ENCODE data around the gene NIF3L1. TPM values are rescaled to one million over a fixed set of nuclear protein-coding genes. Genes with fewer than 3 reads are reported as not detected.
A peak's percentile ranks its signal among the peaks of the same experiment; 100 is the strongest.

NIF3L1 gene
- total RNA-seq, 1 donor from 2014 or later = 32.3 TPM

DNA sequence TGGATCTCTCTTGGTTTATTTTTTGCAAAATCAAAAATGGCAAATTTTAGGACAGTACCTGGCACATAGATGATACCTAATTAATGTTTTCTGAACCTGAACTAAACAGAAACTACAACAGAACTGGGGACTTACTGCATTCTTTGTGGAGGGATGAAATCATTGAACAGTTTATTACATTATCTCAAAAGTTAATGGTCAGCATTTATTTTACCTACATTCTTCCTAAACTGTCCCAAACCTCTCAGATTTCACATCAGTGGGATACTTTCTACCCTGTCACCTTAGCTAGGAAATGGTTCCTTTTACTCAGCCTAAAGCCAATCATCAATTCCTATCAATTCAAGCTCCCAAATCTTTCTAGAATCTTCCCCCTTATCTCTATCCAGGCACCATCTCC lies 10.3 kb downstream of the NIF3L1 start:
- DNase-seq (no peak), ATAC-seq (ENCODE audit: low read depth) (no peak)
- Mint-ChIP-seq H3K36me3 (ENCODE audit: low read depth) (peaks cover 81% of the 10 kb centered on the region), H3K27me3 (no peaks in the 10 kb centered on the region), H3K4me3 (no peak overlapping the region), H3K4me1 (peaks cover 4% of the 10 kb centered on the region), H3K27ac (no peak overlapping the region), H3K9me3 (no peaks in the 10 kb centered on the region)
- POLR2A ChIA-PET = no interaction called here
- CTCF ChIA-PET = interaction anchor here (1.7 kb wide), 1 partner anchor 278 kb away, joined by 5 read pairs; no protein-coding TSS in a partner anchor
- no peak for TF ChIP-seq CTCF (IDR thresholded peaks at IDR 0.05)
- intact Hi-C loops (cut with micrococcal nuclease) = no loop called here

GRCh38 chr2:200901459-200902072 lies 12.4 kb downstream of the NIF3L1 start:
- TF ChIP-seq CTCF (IDR thresholded peaks at IDR 0.05) = peak; percentile 30
- Mint-ChIP-seq H3K4me3 (no peak overlapping the region), H3K36me3 (ENCODE audit: low read depth) (peaks cover 74% of the 10 kb centered on the region), H3K27me3 (no peaks in the 10 kb centered on the region), H3K4me1 (peaks cover 4% of the 10 kb centered on the region), H3K27ac (peak overlapping the region; percentile 38), H3K9me3 (no peaks in the 10 kb centered on the region)
- CTCF ChIA-PET = interaction anchor here (0.6 to 1.6 kb wide), 8 partner anchors 168 to 331 kb away, joined by 3 to 21 read pairs (median 3); no protein-coding TSS in a partner anchor
- intact Hi-C loops (cut with micrococcal nuclease) = loop anchor here (1.0 to 5.0 kb wide), 8 partner anchors 12 to 461 kb away; partner anchors contain the start of genes NIF3L1 and PPIL3
- POLR2A ChIA-PET = interaction anchor here (0.7 to 1.5 kb wide), 4 partner anchors 62 to 331 kb away, joined by 3 to 6 read pairs (median 3); partner anchors contain the start of gene ORC2
- DNase-seq (no peak), ATAC-seq (ENCODE audit: low read depth) (peak; percentile 100)

DNA sequence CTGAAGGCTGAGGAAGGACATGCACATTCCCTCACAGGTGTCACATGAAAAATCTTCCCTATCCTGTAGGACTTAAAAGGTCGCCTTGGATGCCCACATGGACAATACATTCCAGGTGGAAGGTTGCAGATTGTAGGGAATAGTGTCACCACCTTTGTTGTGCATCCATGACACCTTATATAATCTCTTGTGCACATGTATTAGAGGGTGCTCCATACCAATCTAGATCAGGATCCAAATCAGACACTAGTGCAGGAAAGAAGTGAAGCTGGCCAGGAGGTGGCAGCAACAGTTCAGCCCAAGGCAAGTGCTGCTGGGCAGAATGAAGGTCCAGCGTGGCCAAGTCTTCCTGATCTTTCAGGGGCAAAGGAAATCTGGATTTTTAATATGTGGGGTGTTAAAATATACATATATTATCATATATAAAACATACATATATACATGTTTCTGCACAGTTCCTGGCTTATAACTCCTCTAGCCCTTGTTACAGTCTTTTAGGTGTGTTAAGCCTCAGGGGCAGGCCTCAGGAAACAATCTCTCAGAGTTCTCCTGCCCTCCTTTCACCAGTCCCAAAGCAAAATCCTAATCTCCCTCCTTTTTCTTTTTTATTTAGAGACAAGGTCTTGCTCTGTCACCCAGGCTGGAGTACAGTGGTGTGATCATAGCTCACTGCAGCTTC lies 16.6 kb downstream of the NIF3L1 start:
- peaks cover 4% of the 10 kb centered on the region for H3K4me1 Mint-ChIP-seq
- H3K4me3 Mint-ChIP-seq = no peak overlapping the region
- ATAC-seq (ENCODE audit: low read depth) = no peak
- POLR2A ChIA-PET = interaction anchor here (0.6 to 1.2 kb wide), 4 partner anchors 16 to 328 kb away, joined by 3 to 4 read pairs (median 4); partner anchors contain the start of gene NIF3L1
- no peaks in the 10 kb centered on the region for H3K9me3 Mint-ChIP-seq
- H3K36me3 Mint-ChIP-seq (ENCODE audit: low read depth) = peaks cover 60% of the 10 kb centered on the region
- TF ChIP-seq CTCF (IDR thresholded peaks at IDR 0.05) = no peak
- intact Hi-C loops (cut with micrococcal nuclease) = loop anchor here (1.0 to 5.0 kb wide), 5 partner anchors 37 to 327 kb away; partner anchors contain the start of gene ORC2
- CTCF ChIA-PET = interaction anchor here (0.8 to 5.1 kb wide), 14 partner anchors 13 to 336 kb away, joined by 3 to 41 read pairs (median 3); partner anchors contain the start of genes CASP10 and NIF3L1
- H3K27me3 Mint-ChIP-seq = no peaks in the 10 kb centered on the region
- DNase-seq = no peak
- H3K27ac Mint-ChIP-seq = peak overlapping the region; percentile 35

- ATAC-seq (ENCODE audit: low read depth) (no peak), DNase-seq (no peak)
- POLR2A ChIA-PET = interaction anchor here (0.7 kb wide), 2 partner anchors 50 to 150 kb away, joined by 10 to 12 read pairs; no protein-coding TSS in a partner anchor
- H3K4me3 Mint-ChIP-seq = no peak overlapping the region
- H3K27me3 Mint-ChIP-seq = no peaks in the 10 kb centered on the region
- intact Hi-C loops (cut with micrococcal nuclease) = loop anchor here (5.0 kb wide), 1 partner anchor 32 kb away; no protein-coding TSS in a partner anchor
- H3K4me1 Mint-ChIP-seq = no peaks in the 10 kb centered on the region
- H3K36me3 Mint-ChIP-seq (ENCODE audit: low read depth) = peaks cover 60% of the 10 kb centered on the region
- CTCF ChIA-PET = no interaction called here
- H3K27ac Mint-ChIP-seq = no peak overlapping the region
- TF ChIP-seq CTCF (IDR thresholded peaks at IDR 0.05) = no peak
- no peaks in the 10 kb centered on the region for H3K9me3 Mint-ChIP-seq
Observed at GRCh38 chr2:200909958-200910357, 20.8 kb downstream of the NIF3L1 start.

GRCh38 chr2:200913654-200914053 lies 24.5 kb downstream of the NIF3L1 start:
- no peak overlapping the region for H3K27ac Mint-ChIP-seq
- H3K36me3 Mint-ChIP-seq (ENCODE audit: low read depth) = peaks cover 67% of the 10 kb centered on the region

More at GRCh38 chr2:200913654-200914053, 24.5 kb downstream of the NIF3L1 start:
- no peak for ATAC-seq (ENCODE audit: low read depth)
- POLR2A ChIA-PET = interaction anchor here (0.5 kb wide), 1 partner anchor 306 kb away, joined by 4 read pairs; no protein-coding TSS in a partner anchor
- TF ChIP-seq CTCF (IDR thresholded peaks at IDR 0.05) = no peak
- intact Hi-C loops (cut with micrococcal nuclease) = no loop called here
- Mint-ChIP-seq H3K4me3 (no peak overlapping the region), H3K9me3 (no peaks in the 10 kb centered on the region), H3K4me1 (no peaks in the 10 kb centered on the region), H3K27me3 (no peaks in the 10 kb centered on the region)
- CTCF ChIA-PET = interaction anchor here (1.7 kb wide), 1 partner anchor 264 kb away, joined by 3 read pairs; no protein-coding TSS in a partner anchor
- DNase-seq = no peak
